HFFc6 (cell line): Measurements from ENCODE around the gene MYADML2. TPM values are rescaled to one million over a fixed set of nuclear protein-coding genes. Genes with fewer than 3 reads are reported as not detected.
"Not testable (repeated sequence)": the region's sequence is repeated elsewhere in the genome, so short reads cannot be mapped to it uniquely, and the experiment has no call there.

Experiments
- DNase-seq: peaks from one replicate; pipeline ENCODE4 v3.0.0-alpha.2; 2018
- H3K27ac Mint-ChIP-seq: 2 replicates; pipeline ENCODE4 v1.8.0; 2020; ENCODE audit warnings: mild to moderate bottlenecking, mixed read lengths
- H3K27me3 Mint-ChIP-seq: 2 replicates; pipeline ENCODE4 v1.8.0; 2021; ENCODE audit warnings: mild to moderate bottlenecking, moderate library complexity, mixed read lengths; ENCODE audit not compliant: insufficient read depth
- H3K36me3 Mint-ChIP-seq: 2 replicates; pipeline ENCODE4 v1.8.0; 2021; ENCODE audit warnings: low read depth, mixed read lengths
- H3K4me1 Mint-ChIP-seq: 2 replicates; pipeline ENCODE4 v1.8.0; 2020; ENCODE audit warnings: low read depth, mixed read lengths
- H3K4me3 Mint-ChIP-seq: 2 replicates; pipeline ENCODE4 v1.8.0; 2020; ENCODE audit warnings: mild to moderate bottlenecking, moderate library complexity, mixed read lengths
- H3K9me3 Mint-ChIP-seq: 2 replicates; pipeline ENCODE4 v1.8.0; 2020; ENCODE audit warnings: mild to moderate bottlenecking, mixed read lengths
- total RNA-seq, 6 experiments: library from RNA; stranded (reverse); fragmentation: NEBNext Ultra II Directional; extraction: Animal tissue kit (Norgen Biotek cat#: 25700); gene quantifications; 2 replicates in 1 of 6; 3 replicates in 5 of 6; pipeline ENCODE4 v1.2.3, GENCODE V29; 2021
- TF ChIP-seq, protein P1 (sequence below): fragments of 200-600 bp; sonication (generic); IDR thresholded peaks from 2 replicates; pipeline ENCODE4 v1.5.0; 2021; ENCODE audit warnings: antibody characterized with exemption, mild to moderate bottlenecking

The MYADML2 gene
- total RNA-seq, 6 experiments from 2014 or later: not detected

DNA sequence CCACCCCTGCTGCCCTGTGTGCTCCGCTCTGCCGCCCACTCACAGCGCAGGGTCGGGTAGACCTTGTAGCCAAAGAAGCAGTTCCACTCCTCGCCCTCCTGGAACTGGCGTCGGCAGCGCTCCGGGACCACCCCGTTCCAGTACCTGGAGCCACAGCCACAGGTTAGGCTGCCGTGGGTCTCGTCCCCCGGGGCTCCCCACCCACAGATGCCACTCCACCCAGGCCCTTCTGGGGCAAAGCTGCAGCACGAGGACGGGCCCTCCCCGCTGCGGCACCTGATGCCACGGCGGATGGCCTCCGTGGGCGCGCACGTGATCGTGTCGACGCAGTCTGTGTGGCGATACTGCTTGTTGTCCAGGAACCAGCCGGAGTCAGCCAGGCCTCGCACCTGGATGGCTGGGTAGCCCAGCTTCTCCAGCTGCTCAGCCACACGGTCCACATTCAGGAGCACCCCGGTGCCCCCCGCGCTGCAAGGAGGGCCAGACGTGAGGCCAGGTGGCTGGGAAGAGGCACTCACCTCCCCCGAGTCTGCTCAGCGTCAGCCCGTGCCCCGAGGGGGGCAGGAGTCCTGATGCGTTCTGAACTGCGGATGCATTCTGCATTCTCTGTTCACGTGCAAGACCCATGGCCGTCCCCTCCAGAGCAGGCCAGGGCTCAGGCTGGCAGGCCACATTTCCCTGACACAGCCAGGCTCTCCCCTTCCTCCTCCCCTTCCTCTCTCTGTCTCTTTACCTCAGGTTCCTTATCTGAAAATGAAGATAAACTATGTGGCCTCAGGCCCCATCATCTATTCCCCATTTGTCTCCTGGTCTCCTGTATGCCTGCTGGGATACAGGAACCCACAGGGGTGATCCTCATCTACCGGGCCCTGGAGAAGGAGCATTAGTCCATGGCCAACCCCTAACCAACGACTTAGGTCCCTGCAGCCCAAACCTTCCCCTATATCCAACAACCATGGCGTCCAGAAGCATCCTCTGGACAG lies 9.9 kb upstream of the MYADML2 start:
- Mint-ChIP-seq H3K4me1 (no peaks in the 10 kb centered on the region), H3K36me3 (no peaks in the 10 kb centered on the region), H3K27me3 (peaks cover 4% of the 10 kb centered on the region), H3K9me3 (no peaks in the 10 kb centered on the region), H3K27ac (no peak overlapping the region), H3K4me3 (no peak overlapping the region)
- TF ChIP-seq, protein P1, sequence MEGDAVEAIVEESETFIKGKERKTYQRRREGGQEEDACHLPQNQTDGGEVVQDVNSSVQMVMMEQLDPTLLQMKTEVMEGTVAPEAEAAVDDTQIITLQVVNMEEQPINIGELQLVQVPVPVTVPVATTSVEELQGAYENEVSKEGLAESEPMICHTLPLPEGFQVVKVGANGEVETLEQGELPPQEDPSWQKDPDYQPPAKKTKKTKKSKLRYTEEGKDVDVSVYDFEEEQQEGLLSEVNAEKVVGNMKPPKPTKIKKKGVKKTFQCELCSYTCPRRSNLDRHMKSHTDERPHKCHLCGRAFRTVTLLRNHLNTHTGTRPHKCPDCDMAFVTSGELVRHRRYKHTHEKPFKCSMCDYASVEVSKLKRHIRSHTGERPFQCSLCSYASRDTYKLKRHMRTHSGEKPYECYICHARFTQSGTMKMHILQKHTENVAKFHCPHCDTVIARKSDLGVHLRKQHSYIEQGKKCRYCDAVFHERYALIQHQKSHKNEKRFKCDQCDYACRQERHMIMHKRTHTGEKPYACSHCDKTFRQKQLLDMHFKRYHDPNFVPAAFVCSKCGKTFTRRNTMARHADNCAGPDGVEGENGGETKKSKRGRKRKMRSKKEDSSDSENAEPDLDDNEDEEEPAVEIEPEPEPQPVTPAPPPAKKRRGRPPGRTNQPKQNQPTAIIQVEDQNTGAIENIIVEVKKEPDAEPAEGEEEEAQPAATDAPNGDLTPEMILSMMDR: no peak
- DNase-seq: no peak

DNA sequence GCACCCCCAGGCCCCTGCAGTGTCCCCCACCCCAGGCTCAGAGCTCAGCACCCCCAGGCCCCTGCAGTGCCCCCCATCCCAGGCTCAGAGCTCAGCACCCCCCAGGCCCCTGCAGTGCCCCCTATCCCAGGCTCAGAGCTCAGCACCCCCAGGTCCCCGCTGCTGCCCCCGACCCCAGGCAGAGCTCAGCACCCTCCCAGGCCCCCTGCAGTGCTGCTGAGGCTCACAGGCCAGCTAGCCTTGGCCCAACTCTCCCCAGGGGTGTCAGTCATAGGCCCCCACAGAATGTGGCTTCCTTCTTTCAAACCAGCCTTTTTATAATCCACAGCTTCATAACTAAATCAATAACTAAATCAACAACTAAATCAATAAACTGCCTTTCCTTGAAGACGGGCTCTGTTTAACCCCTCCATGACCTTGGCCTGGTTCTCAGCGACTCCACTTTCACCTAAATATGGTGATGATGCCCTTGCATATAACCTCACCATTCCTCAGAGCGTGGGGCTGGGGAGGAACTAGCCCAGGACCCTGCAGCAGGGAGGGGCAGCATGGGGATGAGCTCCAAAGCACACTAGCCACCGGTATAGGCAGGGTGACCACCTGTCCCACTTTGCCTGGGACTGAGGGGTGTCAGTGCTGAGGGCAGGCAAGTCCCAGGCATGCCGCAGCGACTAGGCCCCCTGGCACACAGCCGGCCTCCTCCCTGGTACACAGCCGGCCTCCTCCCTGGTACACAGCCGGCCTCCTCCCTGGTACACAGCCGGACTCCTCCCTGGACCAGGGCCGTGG lies 8.9 kb upstream of the MYADML2 start:
- H3K4me1 Mint-ChIP-seq: no peaks in the 10 kb centered on the region
- no peak overlapping the region for H3K27ac Mint-ChIP-seq
- H3K9me3 Mint-ChIP-seq: no peaks in the 10 kb centered on the region
- peaks cover 6% of the 10 kb centered on the region for H3K27me3 Mint-ChIP-seq
- DNase-seq: no peak
- TF ChIP-seq, protein P1: no peak
- no peak overlapping the region for H3K4me3 Mint-ChIP-seq
- H3K36me3 Mint-ChIP-seq: no peaks in the 10 kb centered on the region

DNA sequence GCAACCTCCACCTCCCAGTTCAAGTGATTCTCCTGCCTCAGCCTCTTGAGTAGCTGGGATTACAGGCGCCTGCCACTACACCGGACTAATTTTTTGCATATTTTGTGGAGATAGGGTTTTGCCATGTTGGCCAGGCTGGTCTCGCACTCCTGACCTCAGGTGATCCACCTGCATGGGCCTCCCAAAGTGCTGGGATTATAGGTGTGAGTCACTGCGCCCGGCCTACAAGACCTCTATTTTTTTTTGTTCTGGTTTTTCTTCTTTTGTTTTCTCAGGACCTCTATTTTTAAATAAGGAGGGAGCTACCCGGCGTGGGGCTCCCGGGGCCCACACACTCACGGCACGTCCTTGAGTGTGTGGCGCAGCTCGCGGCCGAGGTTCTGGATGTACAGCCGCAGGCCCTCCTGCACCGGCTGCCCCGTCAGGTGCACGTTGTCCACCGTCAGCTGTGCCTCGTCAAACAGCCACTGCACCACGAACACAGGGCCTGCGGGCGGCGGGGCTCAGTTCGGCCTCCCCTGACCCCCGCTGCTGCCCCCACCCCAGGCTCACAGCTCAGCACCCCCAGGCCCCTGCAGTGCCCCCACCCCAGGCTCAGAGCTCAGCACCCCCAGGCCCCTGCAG lies 8.1 kb upstream of the MYADML2 start:
- H3K9me3 Mint-ChIP-seq: no peaks in the 10 kb centered on the region
- peaks cover 6% of the 10 kb centered on the region for H3K27me3 Mint-ChIP-seq
- H3K4me1 Mint-ChIP-seq: no peaks in the 10 kb centered on the region
- H3K27ac Mint-ChIP-seq: no peak overlapping the region
- no peaks in the 10 kb centered on the region for H3K36me3 Mint-ChIP-seq
- DNase-seq: no peak
- no peak overlapping the region for H3K4me3 Mint-ChIP-seq
- TF ChIP-seq, protein P1: no peak

DNA sequence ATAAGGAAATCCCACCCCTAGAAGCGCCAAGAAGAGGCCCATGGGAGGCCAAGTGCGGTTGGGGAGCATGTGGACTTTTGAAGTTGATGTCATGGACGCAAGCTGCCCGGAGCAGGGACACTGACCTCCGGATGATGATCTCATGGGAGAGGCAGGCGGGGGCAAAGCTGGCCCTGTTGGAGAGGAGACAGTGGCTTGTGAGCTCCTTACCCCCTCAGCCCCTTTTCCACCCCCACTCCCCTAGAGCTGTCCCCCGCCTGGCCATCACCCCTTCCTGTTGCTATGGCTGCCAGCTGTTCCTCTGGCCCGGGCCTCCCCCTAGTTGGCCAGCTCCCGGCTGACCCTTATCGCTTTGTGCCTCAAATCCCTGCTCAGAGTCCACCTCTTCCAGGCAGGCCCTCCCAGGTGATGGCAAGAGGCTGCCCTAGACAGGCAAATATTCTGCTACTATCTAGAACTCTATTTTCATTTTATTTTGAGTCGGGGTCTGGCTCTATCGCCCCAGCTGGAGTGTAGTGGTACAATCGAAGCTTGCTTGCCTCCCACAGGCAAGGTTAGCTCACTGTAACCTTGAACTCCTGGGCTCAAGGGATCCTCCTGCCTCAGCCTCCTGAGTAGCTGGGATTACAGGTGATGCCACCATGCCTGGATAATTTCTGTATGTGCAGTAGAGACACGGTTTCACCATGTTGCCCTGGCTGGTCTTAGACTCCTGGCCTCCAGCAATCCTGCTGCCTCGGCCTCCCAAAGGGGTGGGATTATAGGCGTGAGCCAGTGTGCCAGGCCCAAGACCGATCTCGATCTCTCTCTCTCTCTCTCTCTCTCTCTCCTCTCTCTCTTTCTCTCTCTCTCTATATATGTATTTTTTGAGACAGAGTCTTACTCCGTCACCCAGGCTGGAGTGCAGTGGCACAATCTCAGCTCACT lies 7.4 kb upstream of the MYADML2 start:
- Mint-ChIP-seq H3K9me3 (no peaks in the 10 kb centered on the region), H3K27me3 (peaks cover 6% of the 10 kb centered on the region), H3K4me3 (no peak overlapping the region), H3K4me1 (no peaks in the 10 kb centered on the region), H3K27ac (no peak overlapping the region), H3K36me3 (no peaks in the 10 kb centered on the region)
- TF ChIP-seq, protein P1: no peak
- DNase-seq: no peak

DNA sequence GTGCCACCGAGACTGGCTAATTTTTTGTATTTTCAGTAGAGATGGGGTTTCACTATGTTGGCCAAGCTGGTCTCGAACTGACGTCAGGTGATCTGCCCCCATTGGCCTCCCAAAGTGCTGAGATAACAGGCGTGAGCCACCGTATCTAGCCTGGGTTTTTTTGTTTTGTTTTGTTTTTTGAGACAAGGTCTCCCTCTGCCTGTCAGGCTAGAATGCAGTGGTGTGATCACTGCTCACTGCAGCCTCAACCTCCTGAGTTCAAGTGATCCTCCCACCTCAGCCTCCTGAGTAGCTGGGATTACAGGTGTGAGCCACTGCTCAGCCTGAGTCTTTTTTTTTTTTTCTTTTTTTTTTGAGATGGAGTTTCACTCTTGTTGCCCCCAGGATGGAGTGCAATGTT lies 6.4 kb upstream of the MYADML2 start:
- not testable (repeated sequence) for H3K36me3 Mint-ChIP-seq, H3K4me3 Mint-ChIP-seq, H3K27ac Mint-ChIP-seq, H3K9me3 Mint-ChIP-seq, DNase-seq, H3K27me3 Mint-ChIP-seq, H3K4me1 Mint-ChIP-seq
